Adrenal gland (tissue), 12 donors: ENCODE data around the gene KLKB1. TPM values are rescaled to one million over a fixed set of nuclear protein-coding genes. Genes with fewer than 3 reads are reported as not detected.

ENCODE experiments used
- DNase-seq, 7 donors: peaks; one replicate each; pipeline ENCODE4 v3.0.0-alpha.2; 2019 to 2020
- H3K27ac ChIP-seq, 5 donors: fragments of 200-600 bp; sonication (generic) in 4 of 5; 1 replicate in 3 of 5; 2 replicates in 2 of 5; pipeline versions ENCODE4 v1.5.1 to v1.8.0; 2016 to 2020; ENCODE audit warnings: mild to moderate bottlenecking in 1 of 5
- H3K27me3 ChIP-seq: fragments of 200-600 bp; 2 replicates; pipeline ENCODE4 v1.8.0; 2021
- H3K36me3 ChIP-seq, 2 donors: fragments of 200-600 bp; replicated peaks in 1 of 2; 1 replicate in 1 of 2; 2 replicates in 1 of 2; pipeline versions ENCODE4 v1.5.1 to v1.8.0; 2018 to 2022
- H3K4me1 ChIP-seq, 2 donors: fragments of 200-600 bp; replicated peaks in 1 of 2; 1 replicate in 1 of 2; 2 replicates in 1 of 2; pipeline versions ENCODE4 v1.5.1 to v1.8.0; 2018 to 2021
- H3K4me3 ChIP-seq, 4 donors: fragments of 200-600 bp; sonication (generic) in 3 of 4; one replicate each; pipeline ENCODE4 v1.5.1; 2016 to 2018
- H3K9me3 ChIP-seq, 3 donors: fragments of 200-600 bp; sonication (generic) in 1 of 3; replicated peaks in 1 of 3; 1 replicate in 2 of 3; 2 replicates in 1 of 3; pipeline versions ENCODE4 v1.5.1 to v1.8.0; 2016 to 2021
- CTCF ChIP-seq, 6 experiments: fragments of 450-650 bp in 4 of 6; fragments of 200-600 bp in 2 of 6; sonication (generic) in 1 of 6; IDR thresholded peaks; 1 replicate in 5 of 6; 2 replicates in 1 of 6; pipeline versions ENCODE4 v1.5.1 to v1.8.0; 2016 to 2021; ENCODE audit warnings: antibody characterized with exemption in 6 of 6, mild to moderate bottlenecking in 2 of 6, moderate library complexity in 1 of 6
- POLR2A ChIP-seq, 2 donors: fragments of 450-650 bp; IDR thresholded peaks; one replicate each; pipeline ENCODE4 v1.6.1; 2017; ENCODE audit warnings: antibody characterized with exemption in 2 of 2, mild to moderate bottlenecking in 2 of 2, moderate library complexity in 1 of 2
- WGBS, 4 donors: extraction: QIAGEN DNeasy Blood & Tissue Kit in 2 of 4; methylation state at CpG; one replicate each; pipeline versions ENCODE4 v1.1.5 to v1.1.7; 2013 to 2017; 5-methylcytosine and 5-hydroxymethylcytosine counted together
- intact Hi-C, 2 donors: fragments of 100-400 bp; cut with DNase I; formaldehyde crosslinking; loops; one replicate each; pipeline versions ENCODE4 v1.14.1 to v1.15.0; 2022 to 2023
- polyA plus RNA-seq, 3 donors: library from polyadenylated mRNA; stranded (reverse); fragments of 200-250 nt in 2 of 3; fragments of 350-450 nt in 1 of 3; fragmentation: Illumina TruSeq in 1 of 3; extraction: RNeasy Lipid Tissue Mini Kit (QIAGEN cat#74804) in 1 of 3; gene quantifications; one replicate each; pipeline ENCODE4 v1.2.3, GENCODE V29; 2013 to 2014
- total RNA-seq, 9 donors: library from RNA; depleted of rRNA in 4 of 9; stranded (reverse); fragments of >200 nt in 4 of 9; fragments of 120-200 nt in 1 of 9; fragmentation: NEBNext Ultra II Directional in 1 of 9; extraction: Animal tissue kit (Norgen Biotek cat#: 25700) in 1 of 9; gene quantifications; one replicate each; pipeline versions ENCODE4 v1.1.0 to v1.2.4, GENCODE V29; 2013 to 2023
- donor health status: healthy with polysubstance abuse.
- donor health status: Bipolar disorder and iron deficiency.
- donor health status: DM: yes; HTN: yes; CAD: no.
- donor health status: DM: no; HTN: no; CAD: no.
- donor health status: DM: no; HTN: no; CAD: no.
- donor health status: DM: yes; HTN: yes; CAD: no.

The KLKB1 gene
- total and polyA plus RNA-seq, 12 donors = 0.35 to 5.9 (median 0.80) TPM

GRCh38 chr4:186191200-186192065 lies 35.9 kb upstream of the KLKB1 start, which contains the start of gene CYP4V2:
Gene CYP4V2 (plus strand): TSS chr4:186191567. CDS start chr4:186191824, 257 bp downstream.
- TF ChIP-seq POLR2A (IDR thresholded peaks at IDR 0.05) (peak; percentile 17 to 65), CTCF (IDR thresholded peaks at IDR 0.05) (peak in 3 of 6 experiments; percentile 16 to 20 (median 17))
- Histone ChIP-seq H3K27ac (peak within 1 kb of the TSS; percentile 84 to 99 (median 95)), H3K4me3 (peak within 1 kb of the TSS; percentile 62 to 98 (median 90)), H3K9me3 (no peaks in the 10 kb centered on the region), H3K27me3 (no peaks in the 10 kb centered on the region), H3K36me3 (peaks cover 0 to 11% of the 10 kb centered on the region in 2 donors), H3K4me1 (peaks cover 7 to 32% of the 10 kb centered on the region in 2 donors)
- peak; percentile 78 to 86 (median 83) for DNase-seq
- intact Hi-C loops = no loop called here
- 0 to 1% (median 1%) methylated on average over 35 to 107 of the region's 107 CpGs; no CpG with 5 or more reads in 1 of the 4 donors for WGBS, 4 donors

GRCh38 chr4:186192066-186192612 lies 35.2 kb upstream of the KLKB1 start:
- Histone ChIP-seq H3K4me1 (peaks cover 7 to 32% of the 10 kb centered on the region in 2 donors), H3K36me3 (peaks cover 0 to 11% of the 10 kb centered on the region in 2 donors), H3K9me3 (no peaks in the 10 kb centered on the region), H3K4me3 (peak overlapping the region; percentile 62 to 98 (median 90)), H3K27ac (peak overlapping the region; percentile 84 to 99 (median 95)), H3K27me3 (no peaks in the 10 kb centered on the region)
- no peak for TF ChIP-seq CTCF (IDR thresholded peaks at IDR 0.05)
- TF ChIP-seq POLR2A (IDR thresholded peaks at IDR 0.05) = peak; percentile 24 to 57
- DNase-seq = peak; percentile 40 to 71 (median 62)
- WGBS, 4 donors = 0 to 5% (median 1%) methylated on average over 11 to 22 of the region's 22 CpGs
- intact Hi-C loops = no loop called here

GRCh38 chr4:186193851-186194250 lies 33.5 kb upstream of the KLKB1 start:
- WGBS, 4 donors = 91 to 99% (median 93%) methylated on average over 5 of the region's 5 CpGs
- intact Hi-C loops = no loop called here
- Histone ChIP-seq H3K4me3 (no peak overlapping the region), H3K9me3 (no peaks in the 10 kb centered on the region), H3K27me3 (no peaks in the 10 kb centered on the region), H3K27ac (peak overlapping the region in 2 of 5 donors; percentile 99), H3K36me3 (peaks cover 0 to 12% of the 10 kb centered on the region in 2 donors), H3K4me1 (peaks cover 7 to 32% of the 10 kb centered on the region in 2 donors)
- peak in 2 of 7 donors; percentile 30 to 51 for DNase-seq
- no peak for TF ChIP-seq CTCF (IDR thresholded peaks at IDR 0.05)
- TF ChIP-seq POLR2A (IDR thresholded peaks at IDR 0.05) = no peak

GRCh38 chr4:186196063-186196462 lies 31.2 kb upstream of the KLKB1 start:
- H3K36me3 ChIP-seq = peaks cover 0 to 18% of the 10 kb centered on the region in 2 donors

More at GRCh38 chr4:186196063-186196462, 31.2 kb upstream of the KLKB1 start:
- H3K27me3 ChIP-seq = no peaks in the 10 kb centered on the region
- no peak overlapping the region for H3K4me3 ChIP-seq
- DNase-seq = no peak
- no peaks in the 10 kb centered on the region for H3K9me3 ChIP-seq
- TF ChIP-seq CTCF (IDR thresholded peaks at IDR 0.05) (no peak), POLR2A (IDR thresholded peaks at IDR 0.05) (no peak)
- intact Hi-C loops = no loop called here
- peaks cover 7 to 19% of the 10 kb centered on the region in 2 donors for H3K4me1 ChIP-seq
- 94 to 96% (median 95%) methylated on average over 6 of the region's 6 CpGs for WGBS, 4 donors
- H3K27ac ChIP-seq = no peak overlapping the region
